K562 (cell line): ENCODE results near the gene ZCCHC3. TPM values are rescaled to one million over a fixed set of nuclear protein-coding genes. Genes with fewer than 3 reads are reported as not detected.

Experiments used
- ATAC-seq: fragments of 200-7000 bp; cut with Tn5 transposase; 3 replicates; pipeline ENCODE4 v1.9.1; 2020; ENCODE audit warnings: moderate library complexity
- BruUV-seq: library from RNA; stranded (reverse); fragments of 400-500 nt; replicated peaks from 2 replicates; lab custom pipeline; 2021; lab: Mats Ljungman, UMichigan
- CTCF ChIA-PET: fragments of 300-600 bp; formaldehyde crosslinking; extraction: SDS; loops from one replicate; lab custom pipeline; 2021; ENCODE audit warnings: low intra/inter-chr PET ratio; lab: Yijun Ruan, JAX
- POLR2A ChIA-PET: fragments of 300-600, 350-650 bp; sonication (Branson Sonifier 250); formaldehyde crosslinking; extraction: SDS; loops from one replicate; lab custom pipeline; 2021; ENCODE audit warnings: antibody characterized with exemption, inconsistent platforms; lab: Yijun Ruan, JAX
- DNase-seq, 4 experiments: peaks; one replicate each; pipeline versions ENCODE4 v3.0.0 to v3.0.0-alpha.2; 2011 to 2018; ENCODE audit warnings: low spot score in 3 of 4, mixed read lengths in 3 of 4; ENCODE audit errors: extremely low read depth in 1 of 4
- FAIRE-seq: peaks from 2 replicates; lab custom pipeline; 2011; peaks lifted over from hg19 to GRCh38; lab: Jason Lieb, UNC
- H2AFZ ChIP-seq: 2 replicates; pipeline ENCODE4 v1.6.0; 2011; ENCODE audit warnings: low read depth, low read length, control low read depth, inconsistent platforms
- H3K27ac ChIP-seq: fragments of 200-600 bp; 3 replicates; pipeline ENCODE4 v1.8.0; 2011; ENCODE audit warnings: low read depth, mild to moderate bottlenecking, control low read depth, inconsistent platforms, low read length, moderate library complexity, mixed read lengths; ENCODE audit errors: extremely low read depth
- H3K27me3 ChIP-seq, 2 experiments: fragments of 300-600 bp in 1 of 2; 2 replicates in 1 of 2; 3 replicates in 1 of 2; pipeline versions ENCODE4 v1.6.0 to v1.8.0; 2011; ENCODE audit warnings: inconsistent platforms in 2 of 2, low read length in 2 of 2, mild to moderate bottlenecking in 1 of 2, mixed read lengths in 1 of 2, moderate library complexity in 1 of 2; ENCODE audit not compliant: control insufficient read depth in 2 of 2, insufficient read depth in 2 of 2
- H3K36me3 ChIP-seq: fragments of 300-600 bp; 3 replicates; pipeline ENCODE4 v1.8.0; 2011; ENCODE audit warnings: mild to moderate bottlenecking, low read length, inconsistent platforms; ENCODE audit not compliant: control insufficient read depth, insufficient read depth
- H3K4me1 ChIP-seq, 2 experiments: fragments of 200-600 bp in 1 of 2; replicated peaks in 1 of 2; 2 replicates in 1 of 2; 3 replicates in 1 of 2; pipeline versions ENCODE4 v1.5.1 to v1.8.0; 2011; ENCODE audit warnings: inconsistent platforms in 2 of 2, low read length in 2 of 2, mild to moderate bottlenecking in 1 of 2, mixed read lengths in 1 of 2, moderate library complexity in 1 of 2; ENCODE audit not compliant: control insufficient read depth in 2 of 2, insufficient read depth in 2 of 2
- H3K4me2 ChIP-seq: 2 replicates; pipeline ENCODE4 v1.6.1; 2011; ENCODE audit warnings: low read length, control low read depth, inconsistent platforms, mixed read lengths; ENCODE audit not compliant: insufficient read depth
- H3K4me3 ChIP-seq: fragments of 200-600 bp; sonication (generic), shearing (Covaris generic); 2 replicates; pipeline ENCODE4 v1.5.1; 2016; ENCODE audit warnings: control low read depth, inconsistent platforms
- H3K79me2 ChIP-seq: fragments of 200-600 bp; 3 replicates; pipeline ENCODE4 v1.8.0; 2011; ENCODE audit warnings: low read length, inconsistent platforms; ENCODE audit not compliant: control insufficient read depth, insufficient read depth
- H3K9ac ChIP-seq, 2 experiments: 2 replicates each; pipeline versions ENCODE4 v1.6.0 to v1.6.1; 2011; ENCODE audit warnings: low read depth in 2 of 2, low read length in 2 of 2, control low read depth in 1 of 2, inconsistent platforms in 1 of 2, mild to moderate bottlenecking in 1 of 2, mixed read lengths in 1 of 2; ENCODE audit not compliant: insufficient read depth in 1 of 2
- H3K9me1 ChIP-seq: one replicate; pipeline ENCODE4 v1.6.0; 2011; ENCODE audit warnings: inconsistent platforms, mild to moderate bottlenecking, low read length, moderate library complexity; ENCODE audit not compliant: control insufficient read depth, insufficient read depth
- H3K9me3 ChIP-seq: replicated peaks from 2 replicates; pipeline ENCODE4 v1.5.1; 2011; ENCODE audit warnings: low read depth, low read length, inconsistent platforms; ENCODE audit not compliant: control insufficient read depth, insufficient read depth
- H4K20me1 ChIP-seq: replicated peaks from 2 replicates; pipeline ENCODE4 v1.6.1; 2011; ENCODE audit warnings: low read length, inconsistent platforms, mixed read lengths; ENCODE audit not compliant: control insufficient read depth, insufficient read depth
- ASH1L ChIP-seq: fragments of 450-650 bp; IDR thresholded peaks from 2 replicates; pipeline ENCODE4 v1.6.1; 2018; ENCODE audit warnings: borderline replicate concordance, mild to moderate bottlenecking, low read depth; ENCODE audit not compliant: partially characterized antibody
- CBX1 ChIP-seq: sonication (generic); IDR thresholded peaks from 2 replicates; pipeline ENCODE4 v1.6.1; 2016; ENCODE audit warnings: antibody characterized with exemption, low read depth, mild to moderate bottlenecking
- CBX8 ChIP-seq: fragments of 200-600 bp; sonication (generic); IDR thresholded peaks from 2 replicates; pipeline ENCODE4 v1.6.1; 2012; ENCODE audit warnings: borderline replicate concordance, mixed run types, low read depth, mild to moderate bottlenecking, moderate library complexity, mixed read lengths, low read length, control low read depth, inconsistent platforms; ENCODE audit not compliant: poor library complexity, severe bottlenecking; ENCODE audit errors: extremely low read depth
- GTF2B ChIP-seq: IDR thresholded peaks from 2 replicates; pipeline ENCODE4 v1.6.1; 2011; ENCODE audit not compliant: insufficient read length; ENCODE audit errors: extremely low read depth
- NR1H2 ChIP-seq: sonication (generic); formaldehyde crosslinking; IDR thresholded peaks from 2 replicates; pipeline ENCODE4 v1.4.0; 2020; ENCODE audit warnings: mild to moderate bottlenecking, missing genetic modification reagents
- RHOXF2B ChIP-seq: fragments of 250-450 bp; sonication (Bioruptor Pico); conservative IDR thresholded peaks from 2 replicates; pipeline ENCODE4 v1.5.1; 2021
- USF2 ChIP-seq: sonication (generic); formaldehyde crosslinking; IDR thresholded peaks from 2 replicates; pipeline ENCODE4 v1.5.0; 2020; ENCODE audit warnings: missing genetic modification reagents
- ZBTB8A ChIP-seq: fragments of 450-650 bp; IDR thresholded peaks from 2 replicates; pipeline ENCODE4 v1.6.1; 2018; ENCODE audit warnings: mild to moderate bottlenecking, moderate library complexity; ENCODE audit not compliant: partially characterized antibody
- ZFP91 ChIP-seq: sonication (generic); formaldehyde crosslinking; IDR thresholded peaks from 2 replicates; pipeline ENCODE4 v1.8.0; 2022; ENCODE audit warnings: mild to moderate bottlenecking, missing genetic modification reagents
- ZFX ChIP-seq: sonication (generic); formaldehyde crosslinking; IDR thresholded peaks from 2 replicates; pipeline ENCODE4 v1.8.0; 2022; ENCODE audit warnings: mild to moderate bottlenecking, missing genetic modification reagents, moderate library complexity
- ZNF584 ChIP-seq: fragments of 200-800 bp; sonication (Bioruptor generic); IDR thresholded peaks from 2 replicates; pipeline ENCODE4 v1.6.1; 2016; ENCODE audit warnings: low read depth, mild to moderate bottlenecking, missing genetic modification characterization, missing compliant biosample characterization
- ZNF785 ChIP-seq: fragments of 250-450 bp; sonication (Bioruptor Pico); IDR thresholded peaks from 2 replicates; pipeline ENCODE4 v1.4.0; 2020; ENCODE audit warnings: mild to moderate bottlenecking
- WGBS: fragments of 100-300 bp; shearing (Covaris generic); methylation state at CpG from one replicate; pipeline ENCODE4 v1.1.6; 2016; ENCODE audit warnings: low coverage, mixed read lengths; ENCODE audit not compliant: insufficient coverage; ENCODE audit errors: missing lambda C conversion rate; 5-methylcytosine and 5-hydroxymethylcytosine counted together
- in situ Hi-C: fragments of 300-500 bp; cut with MboI; formaldehyde crosslinking; loops from 4 replicates; pipeline ENCODE4 v1.15.0; 2018; ENCODE audit warnings: inconsistent platforms, mixed read lengths
- intact Hi-C: fragments of 100-400 bp; cut with micrococcal nuclease; formaldehyde crosslinking; loops from 2 replicates; pipeline ENCODE4 v1.14.2; 2022
- polyA plus RNA-seq, 8 experiments: library from polyadenylated mRNA; depleted of rRNA in 4 of 8; stranded (reverse) in 5 of 8; unstranded in 3 of 8; fragments of >200 nt; fragmentation: Nextera tagmentation in 2 of 8; fragmentation: Illumina TruSeq in 1 of 8; extraction: Ambion mirVana in 2 of 8; extraction: Trizol in 1 of 8; gene quantifications; 2 replicates each; pipeline versions ENCODE4 v1.2.1 to v1.2.3, GENCODE V29; 2011 to 2014; ENCODE audit warnings: inconsistent platforms in 1 of 8, missing spikeins in 1 of 8
- total RNA-seq, 7 experiments: library from RNA; depleted of rRNA in 6 of 7; stranded (reverse); fragments of >200 nt in 6 of 7; fragmentation: Illumina TruSeq in 2 of 7; extraction: Trizol in 2 of 7; gene quantifications; 2 replicates each; pipeline versions ENCODE4 v1.2.1 to v1.2.3, GENCODE V29; 2011 to 2021; ENCODE audit warnings: low replicate concordance in 1 of 7

The ZCCHC3 gene
- total and polyA plus RNA-seq, 9 of the 15 experiments (the other 6 are each of a cell fraction or from before 2014, with no cell fraction given) = 2.8 to 23.3 (median 16.5) TPM

- Histone ChIP-seq H3K4me2 (no peak overlapping the region), H3K9ac (no peak overlapping the region), H3K4me1 (peaks cover 0 to 4% of the 10 kb centered on the region in 2 experiments; a peak in 2 of 5 replicates), H3K36me3 (no peaks in the 10 kb centered on the region), H4K20me1 (no peaks in the 10 kb centered on the region), H3K9me1 (no peaks in the 10 kb centered on the region), H3K27ac (no peak overlapping the region), H3K4me3 (no peak overlapping the region), H3K27me3 (no peaks in the 10 kb centered on the region), H2AFZ (no peak overlapping the region), H3K9me3 (no peaks in the 10 kb centered on the region), H3K79me2 (no peaks in the 10 kb centered on the region)
- in situ Hi-C loops = no loop called here
- ChIA-PET CTCF (no interaction called here), POLR2A (interaction anchor here (2.4 kb wide), 1 partner anchor 14 kb away, joined by 9 read pairs; no protein-coding TSS in a partner anchor)
- DNase-seq (no peak), FAIRE-seq (no peak), ATAC-seq (no peak)
- intact Hi-C loops = no loop called here
- WGBS = 38% methylated on average over 1 of the region's 1 CpG
- no TSS peak for BruUV-seq
- no peak for TF ChIP-seq GTF2B
- no peak for TF ChIP-seq ZNF785 (CRISPR knock-in tag)
- no peak for TF ChIP-seq ZFP91 (CRISPR knock-in tag)
- TF ChIP-seq RHOXF2B (CRISPR knock-in tag) = no peak
- no peak for TF ChIP-seq ZFX (CRISPR knock-in tag)
- TF ChIP-seq NR1H2 = no peak
- no peak for TF ChIP-seq USF2
- TF ChIP-seq ZBTB8A = no peak
- TF ChIP-seq ZNF584 (CRISPR knock-in tag) = no peak
- TF ChIP-seq CBX1 = no peak
- TF ChIP-seq ASH1L = no peak
- no peak for TF ChIP-seq CBX8
Observed at GRCh38 chr20:312866-313265, 15.5 kb downstream of the ZCCHC3 start.
